ENCODE results near the gene OR52W1. TPM values are rescaled to one million over a fixed set of nuclear protein-coding genes. Genes with fewer than 3 reads are reported as not detected.
"Not testable (repeated sequence)": the region's sequence is repeated elsewhere in the genome, so short reads cannot be mapped to it uniquely, and the experiment has no call there.

Gene OR52W1
- total RNA-seq, 4 donors from 2014 or later: not detected

DNA sequence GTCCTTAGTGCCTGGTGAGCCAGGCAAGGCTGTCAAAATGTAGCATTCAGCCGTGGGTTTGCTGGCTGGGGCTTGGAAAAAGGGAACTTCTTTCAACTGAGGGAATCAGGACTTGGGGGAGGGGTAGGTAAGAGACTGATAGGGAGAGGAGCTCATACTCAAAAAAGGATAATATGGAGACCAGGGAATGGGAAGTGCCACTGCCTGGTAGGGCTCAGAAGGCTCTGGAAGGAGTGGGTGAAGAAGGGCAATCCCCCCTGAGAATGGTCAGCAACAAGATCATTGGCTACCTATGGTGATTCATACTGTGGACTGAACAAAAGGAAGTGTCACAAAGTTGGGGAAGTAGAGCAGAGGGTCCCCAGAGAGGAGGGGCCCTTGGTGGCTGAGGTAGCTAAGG is 41.8 kb downstream of the OR52W1 start:
- Histone ChIP-seq H3K36me3 (no peaks in the 10 kb centered on the region), H3K27ac (no peak overlapping the region), H3K4me1 (no peaks in the 10 kb centered on the region), H3K9me3 (no peaks in the 10 kb centered on the region), H3K27me3 (no peaks in the 10 kb centered on the region), H3K4me3 (no peak overlapping the region)
- intact Hi-C loops (cut with DNase I; ENCODE audit: low total_unique reads): no loop called here
- no peak for TF ChIP-seq POLR2A (IDR thresholded peaks at IDR 0.05)
- TF ChIP-seq, protein P1, sequence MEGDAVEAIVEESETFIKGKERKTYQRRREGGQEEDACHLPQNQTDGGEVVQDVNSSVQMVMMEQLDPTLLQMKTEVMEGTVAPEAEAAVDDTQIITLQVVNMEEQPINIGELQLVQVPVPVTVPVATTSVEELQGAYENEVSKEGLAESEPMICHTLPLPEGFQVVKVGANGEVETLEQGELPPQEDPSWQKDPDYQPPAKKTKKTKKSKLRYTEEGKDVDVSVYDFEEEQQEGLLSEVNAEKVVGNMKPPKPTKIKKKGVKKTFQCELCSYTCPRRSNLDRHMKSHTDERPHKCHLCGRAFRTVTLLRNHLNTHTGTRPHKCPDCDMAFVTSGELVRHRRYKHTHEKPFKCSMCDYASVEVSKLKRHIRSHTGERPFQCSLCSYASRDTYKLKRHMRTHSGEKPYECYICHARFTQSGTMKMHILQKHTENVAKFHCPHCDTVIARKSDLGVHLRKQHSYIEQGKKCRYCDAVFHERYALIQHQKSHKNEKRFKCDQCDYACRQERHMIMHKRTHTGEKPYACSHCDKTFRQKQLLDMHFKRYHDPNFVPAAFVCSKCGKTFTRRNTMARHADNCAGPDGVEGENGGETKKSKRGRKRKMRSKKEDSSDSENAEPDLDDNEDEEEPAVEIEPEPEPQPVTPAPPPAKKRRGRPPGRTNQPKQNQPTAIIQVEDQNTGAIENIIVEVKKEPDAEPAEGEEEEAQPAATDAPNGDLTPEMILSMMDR (IDR thresholded peaks at IDR 0.05): no peak
- no peak for DNase-seq

DNA sequence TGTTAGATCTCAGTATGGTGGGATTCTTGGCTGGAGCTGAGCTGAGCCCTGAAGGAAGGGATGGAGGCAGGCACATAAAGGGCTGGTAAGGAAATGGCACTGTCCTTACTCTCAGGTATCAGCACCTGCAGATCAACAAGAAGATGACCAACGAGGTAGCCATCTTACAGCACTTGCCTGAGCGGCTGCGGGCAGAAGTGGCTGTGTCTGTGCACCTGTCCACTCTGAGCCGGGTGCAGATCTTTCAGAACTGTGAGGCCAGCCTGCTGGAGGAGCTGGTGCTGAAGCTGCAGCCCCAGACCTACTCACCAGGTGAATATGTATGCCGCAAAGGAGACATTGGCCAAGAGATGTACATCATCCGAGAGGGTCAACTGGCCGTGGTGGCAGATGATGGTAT is 42.3 kb downstream of the OR52W1 start:
- Histone ChIP-seq H3K9me3 (no peaks in the 10 kb centered on the region), H3K27ac (no peak overlapping the region), H3K4me1 (no peaks in the 10 kb centered on the region), H3K4me3 (no peak overlapping the region), H3K36me3 (no peaks in the 10 kb centered on the region), H3K27me3 (no peaks in the 10 kb centered on the region)
- TF ChIP-seq, protein P1 (IDR thresholded peaks at IDR 0.05): no peak
- TF ChIP-seq POLR2A (IDR thresholded peaks at IDR 0.05): no peak
- no peak for DNase-seq
- intact Hi-C loops (cut with DNase I; ENCODE audit: low total_unique reads): no loop called here

DNA sequence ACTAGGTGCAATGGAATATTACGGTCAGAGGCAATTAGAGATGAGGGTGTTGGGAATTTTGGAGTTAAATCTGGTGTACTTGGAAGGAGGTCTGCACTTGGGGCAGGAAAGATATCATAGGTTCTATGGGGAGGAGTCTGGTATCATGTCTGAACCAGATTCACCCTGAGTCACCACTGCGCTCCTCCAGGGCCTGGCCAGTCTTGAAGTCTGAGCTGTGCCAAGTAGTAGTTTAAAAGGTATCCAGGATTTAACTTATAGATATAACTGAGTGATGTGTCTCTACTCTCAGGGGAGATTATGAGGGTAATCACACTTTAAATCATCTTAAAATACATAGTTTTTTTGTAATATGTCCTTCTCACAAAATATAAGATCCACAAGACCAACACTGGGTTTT is 46.5 kb downstream of the OR52W1 start:
- intact Hi-C loops (cut with DNase I; ENCODE audit: low total_unique reads): no loop called here
- no peaks in the 10 kb centered on the region for H3K4me1 ChIP-seq
- no peaks in the 10 kb centered on the region for H3K27me3 ChIP-seq
- H3K27ac ChIP-seq: no peak overlapping the region
- H3K4me3 ChIP-seq: no peak overlapping the region
- no peaks in the 10 kb centered on the region for H3K9me3 ChIP-seq
- no peak for DNase-seq
- TF ChIP-seq, protein P1 (IDR thresholded peaks at IDR 0.05): no peak
- no peak for TF ChIP-seq POLR2A (IDR thresholded peaks at IDR 0.05)
- no peaks in the 10 kb centered on the region for H3K36me3 ChIP-seq

DNA sequence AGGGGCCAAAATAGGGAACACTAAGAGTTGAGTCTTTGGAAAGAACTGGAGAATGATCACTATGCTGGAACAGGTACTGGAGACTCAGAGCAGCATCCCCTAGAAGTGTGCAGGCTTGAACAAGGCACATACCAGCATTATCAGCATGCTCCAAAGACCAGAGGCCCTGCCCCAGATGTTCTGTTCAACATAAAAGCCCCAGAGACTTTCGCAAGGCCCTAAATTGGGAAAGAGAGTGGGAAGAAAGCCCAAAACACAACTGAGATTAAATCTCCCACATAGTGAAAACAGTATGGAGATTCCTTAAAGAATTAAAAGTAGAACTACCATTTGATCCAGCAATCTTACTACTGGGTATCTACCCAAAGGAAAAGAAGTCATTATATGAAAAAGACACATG is 49.2 kb downstream of the OR52W1 start:
- H3K27ac ChIP-seq: no peak overlapping the region
- H3K4me3 ChIP-seq: no peak overlapping the region
- no peaks in the 10 kb centered on the region for H3K36me3 ChIP-seq
- no peaks in the 10 kb centered on the region for H3K27me3 ChIP-seq
- H3K4me1 ChIP-seq: no peaks in the 10 kb centered on the region
- H3K9me3 ChIP-seq: no peaks in the 10 kb centered on the region
- TF ChIP-seq, protein P1 (IDR thresholded peaks at IDR 0.05): no peak
- TF ChIP-seq POLR2A (IDR thresholded peaks at IDR 0.05): no peak
- DNase-seq: no peak
- intact Hi-C loops (cut with DNase I; ENCODE audit: low total_unique reads): no loop called here

DNA sequence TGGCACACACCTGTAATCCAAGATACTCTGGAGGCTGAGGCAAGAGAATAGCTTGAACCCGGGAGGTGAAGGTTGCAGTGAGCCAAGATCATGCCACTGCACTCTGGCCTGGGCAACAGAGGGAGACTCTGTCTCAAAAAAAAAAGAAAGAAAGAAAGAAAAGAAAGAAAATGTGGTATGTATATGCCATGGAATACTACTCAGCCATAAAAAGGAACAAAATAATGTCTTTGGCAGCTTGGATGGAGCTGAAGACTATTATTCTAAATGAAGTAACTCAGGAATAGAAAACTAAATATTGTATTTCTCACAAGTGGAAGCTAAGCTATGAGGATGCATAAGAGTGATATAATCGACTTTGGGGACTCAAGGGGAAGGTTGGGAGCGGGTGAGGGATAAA is 49.9 kb downstream of the OR52W1 start:
- intact Hi-C loops (cut with DNase I; ENCODE audit: low total_unique reads); DNase-seq; H3K4me3 ChIP-seq: not testable (repeated sequence)

More for the DNA sequence above, 49.9 kb downstream of the OR52W1 start:
- not testable (repeated sequence) for H3K27ac ChIP-seq, H3K36me3 ChIP-seq, H3K27me3 ChIP-seq, H3K9me3 ChIP-seq, H3K4me1 ChIP-seq

Other genes starting within 250 kb of the OR52W1 start
- not detected for gene OR56A5, start 230.7 kb upstream of the OR52W1 start, total RNA-seq
- gene OR52L1, start 212.2 kb upstream of the OR52W1 start, total RNA-seq: not detected
- gene OR56A4, start 192.3 kb upstream of the OR52W1 start, total RNA-seq: not detected
- under 1 TPM in 2 of 4 donors, not detected in 2; 0.07 to 0.12 TPM for gene OR56A1, start 168.5 kb upstream of the OR52W1 start, total RNA-seq
- gene OR56B4, start 91.5 kb upstream of the OR52W1 start, total RNA-seq: not detected
- gene OR52B2, start 28.9 kb upstream of the OR52W1 start, total RNA-seq: not detected
- gene C11orf42, start 6.3 kb downstream of the OR52W1 start, total RNA-seq: not detected
- 10 to 100 TPM; 15.4 to 39.8 (median 30.7) TPM for gene FHIP1B, start 35.4 kb downstream of the OR52W1 start, total RNA-seq
- gene CNGA4, start 39.9 kb downstream of the OR52W1 start, total RNA-seq: under 1 TPM in 3 of 4 donors, not detected in 1; 0.26 to 0.90 (median 0.30) TPM
- not detected for gene CCKBR, start 60.6 kb downstream of the OR52W1 start, total RNA-seq
- gene CAVIN3, start 121.3 kb downstream of the OR52W1 start, total RNA-seq: 100 to 1,000 TPM in 2 of 4 donors, 10 to 100 TPM in 2; 78.8 to 388 (median 107) TPM
- gene SMPD1, start 191.2 kb downstream of the OR52W1 start, total RNA-seq: 10 to 100 TPM in 3 of 4 donors, 1 to 10 TPM in 1; 5.9 to 36.4 (median 26.0) TPM
- gene APBB1, start 219.9 kb downstream of the OR52W1 start, total RNA-seq: 100 to 1,000 TPM in 1 of 4 donors, 10 to 100 TPM in 3; 16.2 to 110 (median 38.0) TPM
- gene HPX, start 241.8 kb downstream of the OR52W1 start, total RNA-seq: 10 to 100 TPM in 1 of 4 donors, 1 to 10 TPM in 1, under 1 TPM in 1, not detected in 1; 0.29 to 28.6 (median 1.1) TPM